ENCODE results near the gene TRIM56. TPM values are rescaled to one million over a fixed set of nuclear protein-coding genes. Genes with fewer than 3 reads are reported as not detected.

TRIM56 gene
- total and polyA plus RNA-seq, 9 donors: 18.2 to 77.4 (median 44.5) TPM

GRCh38 chr7:101140339-101140699, 55.0 kb downstream of the TRIM56 start:
- Histone ChIP-seq H3K4me3 (no peak overlapping the region), H3K27me3 (no peaks in the 10 kb centered on the region), H3K36me3 (no peaks in the 10 kb centered on the region), H3K9me3 (no peaks in the 10 kb centered on the region), H3K4me1 (ENCODE audit: insufficient read depth) (peaks cover 1% of the 10 kb centered on the region), H3K27ac (no peak overlapping the region)
- intact Hi-C loops (cut with DNase I): loop anchor here in 2 of 4 donors (10.0 kb wide), 1 partner anchor 144 kb away; no protein-coding TSS in a partner anchor
- DNase-seq: no peak
- TF ChIP-seq CTCF (IDR thresholded peaks at IDR 0.05) (no peak), EP300 (IDR thresholded peaks at IDR 0.05) (no peak), POLR2A (IDR thresholded peaks at IDR 0.05) (no peak)
- 13 to 38% (median 26%) methylated on average over 3 of the region's 3 CpGs for WGBS, 3 donors

- H3K36me3 ChIP-seq: no peaks in the 10 kb centered on the region
- TF ChIP-seq EP300 (IDR thresholded peaks at IDR 0.05): no peak
- TF ChIP-seq CTCF (IDR thresholded peaks at IDR 0.05): no peak
- intact Hi-C loops (cut with DNase I): loop anchor here in 2 of 4 donors (10.0 kb wide), 1 partner anchor 144 kb away; no protein-coding TSS in a partner anchor
- WGBS, 3 donors: 86 to 95% (median 92%) methylated on average over 4 of the region's 4 CpGs
- no peak overlapping the region for H3K4me3 ChIP-seq
- no peak for DNase-seq
- no peaks in the 10 kb centered on the region for H3K9me3 ChIP-seq
- H3K4me1 ChIP-seq (ENCODE audit: insufficient read depth): peaks cover 1% of the 10 kb centered on the region
- H3K27me3 ChIP-seq: no peaks in the 10 kb centered on the region
- H3K27ac ChIP-seq: no peak overlapping the region
Observed at GRCh38 chr7:101140746-101141382, 55.6 kb downstream of the TRIM56 start.

Other genes starting within 250 kb of the TRIM56 start
- 10 to 100 TPM; 10.1 to 31.8 (median 26.9) TPM for gene SLC12A9, start 232.8 kb upstream of the TRIM56 start, total RNA-seq
- gene SLC12A9, start 232.8 kb upstream of the TRIM56 start, polyA plus RNA-seq: 10 to 100 TPM in 1 of 2 donors, 1 to 10 TPM in 1; 4.7 to 20.9 TPM
- gene TRIP6, start 218.1 kb upstream of the TRIM56 start, total RNA-seq: 10 to 100 TPM; 42.9 to 98.8 (median 82.0) TPM
- 10 to 100 TPM; 17.3 to 72.5 TPM for gene TRIP6, start 218.1 kb upstream of the TRIM56 start, polyA plus RNA-seq
- gene SRRT, start 210.4 kb upstream of the TRIM56 start, total RNA-seq: 100 to 1,000 TPM in 5 of 7 donors, 10 to 100 TPM in 2; 74.2 to 191 (median 149) TPM
- 100 to 1,000 TPM in 1 of 2 donors, 10 to 100 TPM in 1; 45.8 to 111 TPM for gene SRRT, start 210.4 kb upstream of the TRIM56 start, polyA plus RNA-seq
- gene UFSP1, start 195.8 kb upstream of the TRIM56 start, total RNA-seq: 1 to 10 TPM; 2.9 to 7.9 (median 4.7) TPM
- 1 to 10 TPM in 1 of 2 donors, under 1 TPM in 1; 0.38 to 1.8 TPM for gene UFSP1, start 195.8 kb upstream of the TRIM56 start, polyA plus RNA-seq
- 10 to 100 TPM in 2 of 7 donors, 1 to 10 TPM in 4, under 1 TPM in 1; 0.48 to 15.3 (median 4.9) TPM for gene ACHE, start 189.6 kb upstream of the TRIM56 start, total RNA-seq
- gene ACHE, start 189.6 kb upstream of the TRIM56 start, polyA plus RNA-seq: 1 to 10 TPM in 1 of 2 donors, under 1 TPM in 1; 0.37 to 1.8 TPM
- gene MUC3A, start 135.9 kb upstream of the TRIM56 start, total RNA-seq: under 1 TPM in 2 of 7 donors, not detected in 5; 0.36 to 0.72 TPM
- under 1 TPM; 0.16 to 0.50 TPM for gene MUC3A, start 135.9 kb upstream of the TRIM56 start, polyA plus RNA-seq
- gene MUC12, start 115.9 kb upstream of the TRIM56 start, total RNA-seq: 1 to 10 TPM in 1 of 7 donors, under 1 TPM in 4, not detected in 2; 0.24 to 2.2 (median 0.62) TPM
- gene MUC12, start 115.9 kb upstream of the TRIM56 start, polyA plus RNA-seq: 1 to 10 TPM in 1 of 2 donors, under 1 TPM in 1; 0.22 to 1.9 TPM
- gene MUC17, start 65.4 kb upstream of the TRIM56 start, total RNA-seq: 1 to 10 TPM in 1 of 7 donors, not detected in 6; 3.3 TPM
- gene MUC17, start 65.4 kb upstream of the TRIM56 start, polyA plus RNA-seq: not detected
- gene SERPINE1, start 41.6 kb downstream of the TRIM56 start, total RNA-seq: 10 to 100 TPM in 6 of 7 donors, 1 to 10 TPM in 1; 4.0 to 81.6 (median 20.9) TPM
- gene SERPINE1, start 41.6 kb downstream of the TRIM56 start, polyA plus RNA-seq: 10 to 100 TPM; 13.1 to 19.9 TPM
- 10 to 100 TPM; 17.4 to 32.0 (median 25.5) TPM for gene AP1S1, start 69.0 kb downstream of the TRIM56 start, total RNA-seq
- 10 to 100 TPM; 35.2 to 54.9 TPM for gene AP1S1, start 69.0 kb downstream of the TRIM56 start, polyA plus RNA-seq
- under 1 TPM in 1 of 7 donors, not detected in 6; 0.20 TPM for gene VGF, start 80.1 kb downstream of the TRIM56 start, total RNA-seq
- under 1 TPM in 1 of 2 donors, not detected in 1; 0.04 TPM for gene VGF, start 80.1 kb downstream of the TRIM56 start, polyA plus RNA-seq
- not detected for gene NAT16, start 94.8 kb downstream of the TRIM56 start, total RNA-seq
- gene NAT16, start 94.8 kb downstream of the TRIM56 start, polyA plus RNA-seq: not detected
- gene MOGAT3, start 115.6 kb downstream of the TRIM56 start, total RNA-seq: under 1 TPM in 1 of 7 donors, not detected in 6; 0.24 TPM
- gene MOGAT3, start 115.6 kb downstream of the TRIM56 start, polyA plus RNA-seq: not detected
- 10 to 100 TPM; 14.2 to 51.9 (median 38.5) TPM for gene PLOD3, start 132.1 kb downstream of the TRIM56 start, total RNA-seq
- gene PLOD3, start 132.1 kb downstream of the TRIM56 start, polyA plus RNA-seq: 10 to 100 TPM; 27.0 to 41.5 TPM
- gene ZNHIT1, start 132.7 kb downstream of the TRIM56 start, total RNA-seq: 10 to 100 TPM; 36.2 to 84.4 (median 43.5) TPM
- 10 to 100 TPM; 27.6 to 59.7 TPM for gene ZNHIT1, start 132.7 kb downstream of the TRIM56 start, polyA plus RNA-seq
- gene CLDN15, start 152.3 kb downstream of the TRIM56 start, total RNA-seq: 100 to 1,000 TPM in 1 of 7 donors, 10 to 100 TPM in 4, 1 to 10 TPM in 2; 9.0 to 225 (median 11.7) TPM
- 10 to 100 TPM in 1 of 2 donors, 1 to 10 TPM in 1; 3.6 to 14.6 TPM for gene CLDN15, start 152.3 kb downstream of the TRIM56 start, polyA plus RNA-seq
- gene FIS1, start 159.6 kb downstream of the TRIM56 start, total RNA-seq: 100 to 1,000 TPM; 146 to 262 (median 178) TPM
- gene FIS1, start 159.6 kb downstream of the TRIM56 start, polyA plus RNA-seq: 100 to 1,000 TPM in 1 of 2 donors, 10 to 100 TPM in 1; 83.2 to 234 TPM
- gene IFT22, start 236.3 kb downstream of the TRIM56 start, total RNA-seq: 10 to 100 TPM; 21.8 to 50.0 (median 27.8) TPM
- 10 to 100 TPM; 27.4 to 61.3 TPM for gene IFT22, start 236.3 kb downstream of the TRIM56 start, polyA plus RNA-seq